HEK293 (cell line): ENCODE results near the gene RBP2.

Source experiments
- CTCF ChIA-PET: fragments of 350-600 bp; formaldehyde crosslinking; extraction: SDS; loops from one replicate; lab custom pipeline; 2021; ENCODE audit warnings: antibody characterized with exemption; lab: Yijun Ruan, JAX
- POLR2A ChIA-PET: fragments of 300-600 bp; formaldehyde crosslinking; extraction: SDS; loops from one replicate; lab custom pipeline; 2020; ENCODE audit warnings: antibody characterized with exemption, inconsistent platforms; lab: Yijun Ruan, JAX
- H3K27ac ChIP-seq: fragments of 200-500 bp; sonication (Bioruptor generic); 2 replicates; pipeline ENCODE4 v1.5.1; 2014; ENCODE audit warnings: low read depth, low read length, control low read depth, inconsistent platforms; ENCODE audit errors: extremely low read depth
- H3K36me3 ChIP-seq, 2 experiments: fragments of 200-500 bp in 1 of 2; sonication (Bioruptor generic) in 1 of 2; 1 replicate in 1 of 2; 2 replicates in 1 of 2; pipeline ENCODE4 v1.5.1; 2014 to 2017; ENCODE audit warnings: inconsistent platforms in 2 of 2, low read length in 2 of 2; ENCODE audit not compliant: control insufficient read depth in 2 of 2, insufficient read depth in 1 of 2
- H3K4me1 ChIP-seq: fragments of 200-500 bp; sonication (Bioruptor generic); 2 replicates; pipeline ENCODE4 v1.5.1; 2014; ENCODE audit warnings: mild to moderate bottlenecking, low read length, inconsistent platforms; ENCODE audit not compliant: control insufficient read depth, insufficient read depth
- H3K4me3 ChIP-seq: 2 replicates; pipeline ENCODE4 v1.5.1; 2011; ENCODE audit warnings: low read depth, mild to moderate bottlenecking, control low read depth, low read length, moderate library complexity
- H3K9me3 ChIP-seq: fragments of 200-500 bp; sonication (Bioruptor generic); 2 replicates; pipeline ENCODE4 v1.5.1; 2014; ENCODE audit warnings: low read depth, low read length, inconsistent platforms; ENCODE audit not compliant: control insufficient read depth, insufficient read depth
- BCL11A ChIP-seq: fragments of 450-650 bp; formaldehyde crosslinking; IDR thresholded peaks from 2 replicates; pipeline ENCODE4 v1.5.1; 2016; ENCODE audit warnings: low read depth, missing biosample characterization, missing genetic modification characterization
- FEZF1 ChIP-seq: fragments of 450-650 bp; formaldehyde crosslinking; IDR thresholded peaks from 2 replicates; pipeline ENCODE4 v1.5.1; 2016; ENCODE audit warnings: missing biosample characterization, missing genetic modification characterization
- SCRT1 ChIP-seq: fragments of 450-650 bp; formaldehyde crosslinking; IDR thresholded peaks from 2 replicates; pipeline ENCODE4 v1.5.1; 2016; ENCODE audit warnings: missing biosample characterization, missing genetic modification characterization, borderline replicate concordance
- ZBTB20 ChIP-seq: fragments of 450-650 bp; formaldehyde crosslinking; IDR thresholded peaks from 2 replicates; pipeline ENCODE4 v1.5.1; 2016; ENCODE audit warnings: missing biosample characterization, missing genetic modification characterization
- ZNF132 ChIP-seq: fragments of 450-650 bp; formaldehyde crosslinking; IDR thresholded peaks from 2 replicates; pipeline ENCODE4 v1.5.1; 2017; ENCODE audit warnings: missing biosample characterization, missing genetic modification characterization, borderline replicate concordance
- ZNF16 ChIP-seq: fragments of 450-650 bp; formaldehyde crosslinking; IDR thresholded peaks from 2 replicates; pipeline ENCODE4 v1.5.1; 2016; ENCODE audit warnings: low read depth, missing biosample characterization, missing genetic modification characterization
- ZNF174 ChIP-seq: fragments of 450-650 bp; formaldehyde crosslinking; IDR thresholded peaks from 2 replicates; pipeline ENCODE4 v1.5.0; 2017; ENCODE audit warnings: missing biosample characterization, mild to moderate bottlenecking, missing genetic modification characterization
- ZNF23 ChIP-seq: fragments of 450-650 bp; formaldehyde crosslinking; IDR thresholded peaks from 2 replicates; pipeline ENCODE4 v1.5.1; 2016; ENCODE audit warnings: missing biosample characterization, missing genetic modification characterization, borderline replicate concordance
- ZNF24 ChIP-seq: fragments of 450-650 bp; formaldehyde crosslinking; IDR thresholded peaks from 2 replicates; pipeline ENCODE4 v1.5.1; 2016; ENCODE audit warnings: missing biosample characterization, missing genetic modification characterization
- ZNF514 ChIP-seq: fragments of 450-650 bp; formaldehyde crosslinking; IDR thresholded peaks from 2 replicates; pipeline ENCODE4 v1.5.1; 2016; ENCODE audit warnings: missing biosample characterization, missing genetic modification characterization
- ZNF629 ChIP-seq: fragments of 450-650 bp; formaldehyde crosslinking; IDR thresholded peaks from 2 replicates; pipeline ENCODE4 v1.5.1; 2017; ENCODE audit warnings: missing biosample characterization, missing genetic modification characterization
- ZNF747 ChIP-seq: fragments of 450-650 bp; formaldehyde crosslinking; IDR thresholded peaks from 2 replicates; pipeline ENCODE4 v1.5.1; 2016; ENCODE audit warnings: missing biosample characterization, missing genetic modification characterization
- ZNF768 ChIP-seq: fragments of 450-650 bp; formaldehyde crosslinking; IDR thresholded peaks from 2 replicates; pipeline ENCODE4 v1.5.1; 2018; ENCODE audit warnings: missing biosample characterization, mild to moderate bottlenecking, missing genetic modification characterization
- ZNF791 ChIP-seq: fragments of 450-650 bp; formaldehyde crosslinking; IDR thresholded peaks from 2 replicates; pipeline ENCODE4 v1.5.1; 2016; ENCODE audit warnings: missing biosample characterization, missing genetic modification characterization
- ZNF792 ChIP-seq: fragments of 450-650 bp; formaldehyde crosslinking; IDR thresholded peaks from 2 replicates; pipeline ENCODE4 v1.5.1; 2016; ENCODE audit warnings: missing biosample characterization, missing genetic modification characterization
- TF ChIP-seq, protein P1 (sequence below): fragments of 450-650 bp; formaldehyde crosslinking; IDR thresholded peaks from 2 replicates; pipeline ENCODE4 v1.5.1; 2017; ENCODE audit warnings: missing biosample characterization, missing genetic modification characterization
- TF ChIP-seq, protein P2 (sequence below): fragments of 450-650 bp; formaldehyde crosslinking; IDR thresholded peaks from 2 replicates; pipeline ENCODE4 v1.5.1; 2016; ENCODE audit warnings: missing biosample characterization, missing genetic modification characterization
- TF ChIP-seq, protein P3 (sequence below): fragments of 450-650 bp; formaldehyde crosslinking; IDR thresholded peaks from 2 replicates; pipeline ENCODE4 v1.5.1; 2016; ENCODE audit warnings: missing biosample characterization, missing genetic modification characterization
- TF ChIP-seq, protein P4 (sequence below): fragments of 450-650 bp; formaldehyde crosslinking; IDR thresholded peaks from 2 replicates; pipeline ENCODE4 v1.5.1; 2016; ENCODE audit warnings: missing biosample characterization, missing genetic modification characterization
- TF ChIP-seq, protein P5 (sequence below): fragments of 450-650 bp; formaldehyde crosslinking; IDR thresholded peaks from 2 replicates; pipeline ENCODE4 v1.5.1; 2016; ENCODE audit warnings: missing biosample characterization, missing genetic modification characterization
- TF ChIP-seq, protein P6 (sequence below): fragments of 450-650 bp; formaldehyde crosslinking; IDR thresholded peaks from 2 replicates; pipeline ENCODE4 v1.5.1; 2016; ENCODE audit warnings: missing biosample characterization, missing genetic modification characterization
- TF ChIP-seq, protein P7 (sequence below): fragments of 450-650 bp; formaldehyde crosslinking; IDR thresholded peaks from 2 replicates; pipeline ENCODE4 v1.5.1; 2016; ENCODE audit warnings: missing biosample characterization, missing genetic modification characterization, borderline replicate concordance

Gene RBP2

DNA sequence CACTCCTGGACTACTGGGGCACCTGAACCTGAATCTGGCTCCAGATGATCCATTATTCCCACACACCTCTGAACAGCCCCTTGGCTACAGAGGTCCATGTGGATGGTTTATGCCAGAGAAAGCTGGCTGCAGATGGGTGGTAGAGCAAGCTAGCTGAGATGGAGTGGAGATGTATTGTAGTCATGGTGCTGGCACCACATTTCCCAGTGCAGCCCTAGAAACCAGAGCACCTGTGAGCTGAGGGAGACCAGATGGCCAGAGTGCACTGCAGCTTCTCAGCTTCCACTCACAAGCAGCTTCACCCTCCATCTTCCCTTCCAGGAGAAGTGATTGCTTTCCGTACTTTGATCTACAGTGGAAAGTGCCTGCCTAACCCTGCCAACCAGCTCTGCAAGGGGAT lies 33.3 kb upstream of the RBP2 start:
- no peaks in the 10 kb centered on the region for H3K36me3 ChIP-seq
- no peaks in the 10 kb centered on the region for H3K9me3 ChIP-seq
- H3K4me3 ChIP-seq: no peak overlapping the region
- no peaks in the 10 kb centered on the region for H3K4me1 ChIP-seq
- no peak overlapping the region for H3K27ac ChIP-seq
- ChIA-PET CTCF (no interaction called here), POLR2A (no interaction called here)
- TF ChIP-seq ZNF24 (tag by site-specific recombination) (no peak), ZNF747 (tag by site-specific recombination) (no peak), ZNF16 (tag by site-specific recombination) (no peak), ZNF132 (tag by site-specific recombination) (no peak), ZNF792 (tag by site-specific recombination) (no peak), SCRT1 (tag by site-specific recombination) (no peak), ZNF768 (tag by site-specific recombination) (no peak), ZNF514 (no peak)
- TF ChIP-seq, protein P1, sequence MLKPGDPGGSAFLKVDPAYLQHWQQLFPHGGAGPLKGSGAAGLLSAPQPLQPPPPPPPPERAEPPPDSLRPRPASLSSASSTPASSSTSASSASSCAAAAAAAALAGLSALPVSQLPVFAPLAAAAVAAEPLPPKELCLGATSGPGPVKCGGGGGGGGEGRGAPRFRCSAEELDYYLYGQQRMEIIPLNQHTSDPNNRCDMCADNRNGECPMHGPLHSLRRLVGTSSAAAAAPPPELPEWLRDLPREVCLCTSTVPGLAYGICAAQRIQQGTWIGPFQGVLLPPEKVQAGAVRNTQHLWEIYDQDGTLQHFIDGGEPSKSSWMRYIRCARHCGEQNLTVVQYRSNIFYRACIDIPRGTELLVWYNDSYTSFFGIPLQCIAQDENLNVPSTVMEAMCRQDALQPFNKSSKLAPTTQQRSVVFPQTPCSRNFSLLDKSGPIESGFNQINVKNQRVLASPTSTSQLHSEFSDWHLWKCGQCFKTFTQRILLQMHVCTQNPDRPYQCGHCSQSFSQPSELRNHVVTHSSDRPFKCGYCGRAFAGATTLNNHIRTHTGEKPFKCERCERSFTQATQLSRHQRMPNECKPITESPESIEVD (tag by site-specific recombination): no peak
- TF ChIP-seq, protein P2, sequence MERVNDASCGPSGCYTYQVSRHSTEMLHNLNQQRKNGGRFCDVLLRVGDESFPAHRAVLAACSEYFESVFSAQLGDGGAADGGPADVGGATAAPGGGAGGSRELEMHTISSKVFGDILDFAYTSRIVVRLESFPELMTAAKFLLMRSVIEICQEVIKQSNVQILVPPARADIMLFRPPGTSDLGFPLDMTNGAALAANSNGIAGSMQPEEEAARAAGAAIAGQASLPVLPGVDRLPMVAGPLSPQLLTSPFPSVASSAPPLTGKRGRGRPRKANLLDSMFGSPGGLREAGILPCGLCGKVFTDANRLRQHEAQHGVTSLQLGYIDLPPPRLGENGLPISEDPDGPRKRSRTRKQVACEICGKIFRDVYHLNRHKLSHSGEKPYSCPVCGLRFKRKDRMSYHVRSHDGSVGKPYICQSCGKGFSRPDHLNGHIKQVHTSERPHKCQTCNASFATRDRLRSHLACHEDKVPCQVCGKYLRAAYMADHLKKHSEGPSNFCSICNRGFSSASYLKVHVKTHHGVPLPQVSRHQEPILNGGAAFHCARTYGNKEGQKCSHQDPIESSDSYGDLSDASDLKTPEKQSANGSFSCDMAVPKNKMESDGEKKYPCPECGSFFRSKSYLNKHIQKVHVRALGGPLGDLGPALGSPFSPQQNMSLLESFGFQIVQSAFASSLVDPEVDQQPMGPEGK (tag by site-specific recombination): no peak
- TF ChIP-seq, protein P3, sequence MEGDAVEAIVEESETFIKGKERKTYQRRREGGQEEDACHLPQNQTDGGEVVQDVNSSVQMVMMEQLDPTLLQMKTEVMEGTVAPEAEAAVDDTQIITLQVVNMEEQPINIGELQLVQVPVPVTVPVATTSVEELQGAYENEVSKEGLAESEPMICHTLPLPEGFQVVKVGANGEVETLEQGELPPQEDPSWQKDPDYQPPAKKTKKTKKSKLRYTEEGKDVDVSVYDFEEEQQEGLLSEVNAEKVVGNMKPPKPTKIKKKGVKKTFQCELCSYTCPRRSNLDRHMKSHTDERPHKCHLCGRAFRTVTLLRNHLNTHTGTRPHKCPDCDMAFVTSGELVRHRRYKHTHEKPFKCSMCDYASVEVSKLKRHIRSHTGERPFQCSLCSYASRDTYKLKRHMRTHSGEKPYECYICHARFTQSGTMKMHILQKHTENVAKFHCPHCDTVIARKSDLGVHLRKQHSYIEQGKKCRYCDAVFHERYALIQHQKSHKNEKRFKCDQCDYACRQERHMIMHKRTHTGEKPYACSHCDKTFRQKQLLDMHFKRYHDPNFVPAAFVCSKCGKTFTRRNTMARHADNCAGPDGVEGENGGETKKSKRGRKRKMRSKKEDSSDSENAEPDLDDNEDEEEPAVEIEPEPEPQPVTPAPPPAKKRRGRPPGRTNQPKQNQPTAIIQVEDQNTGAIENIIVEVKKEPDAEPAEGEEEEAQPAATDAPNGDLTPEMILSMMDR: no peak
- TF ChIP-seq, all 188 proteins: peak for 0

DNA sequence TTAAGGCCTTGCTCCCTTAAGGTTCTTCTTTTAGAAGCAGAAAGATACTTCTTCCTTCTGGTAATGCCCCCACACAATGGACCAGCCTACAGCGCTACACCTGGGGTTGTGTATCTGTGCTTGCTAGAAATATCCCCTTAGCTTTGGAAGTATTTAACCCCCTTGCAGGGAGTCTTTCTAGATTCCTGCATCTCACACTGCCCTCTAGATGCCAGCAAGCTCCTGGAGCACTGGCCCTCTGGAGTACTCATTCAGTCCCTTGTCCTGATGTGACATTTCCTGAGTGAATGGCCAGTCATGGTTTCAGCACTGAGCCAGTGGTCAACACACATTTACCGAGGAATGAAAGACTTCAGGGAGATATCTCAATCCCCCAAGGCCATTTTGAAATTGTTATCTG lies 30.4 kb upstream of the RBP2 start:
- Histone ChIP-seq H3K4me1 (no peaks in the 10 kb centered on the region), H3K9me3 (no peaks in the 10 kb centered on the region), H3K36me3 (no peaks in the 10 kb centered on the region), H3K27ac (no peak overlapping the region), H3K4me3 (no peak overlapping the region)
- ChIA-PET POLR2A (no interaction called here), CTCF (no interaction called here)
- TF ChIP-seq FEZF1: no peak
- TF ChIP-seq ZBTB20 (tag by site-specific recombination): no peak
- no peak for TF ChIP-seq BCL11A (tag by site-specific recombination)
- TF ChIP-seq, protein P4, sequence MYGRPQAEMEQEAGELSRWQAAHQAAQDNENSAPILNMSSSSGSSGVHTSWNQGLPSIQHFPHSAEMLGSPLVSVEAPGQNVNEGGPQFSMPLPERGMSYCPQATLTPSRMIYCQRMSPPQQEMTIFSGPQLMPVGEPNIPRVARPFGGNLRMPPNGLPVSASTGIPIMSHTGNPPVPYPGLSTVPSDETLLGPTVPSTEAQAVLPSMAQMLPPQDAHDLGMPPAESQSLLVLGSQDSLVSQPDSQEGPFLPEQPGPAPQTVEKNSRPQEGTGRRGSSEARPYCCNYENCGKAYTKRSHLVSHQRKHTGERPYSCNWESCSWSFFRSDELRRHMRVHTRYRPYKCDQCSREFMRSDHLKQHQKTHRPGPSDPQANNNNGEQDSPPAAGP (tag by site-specific recombination): no peak
- no peak for TF ChIP-seq ZNF23 (tag by site-specific recombination)
- TF ChIP-seq, protein P5, sequence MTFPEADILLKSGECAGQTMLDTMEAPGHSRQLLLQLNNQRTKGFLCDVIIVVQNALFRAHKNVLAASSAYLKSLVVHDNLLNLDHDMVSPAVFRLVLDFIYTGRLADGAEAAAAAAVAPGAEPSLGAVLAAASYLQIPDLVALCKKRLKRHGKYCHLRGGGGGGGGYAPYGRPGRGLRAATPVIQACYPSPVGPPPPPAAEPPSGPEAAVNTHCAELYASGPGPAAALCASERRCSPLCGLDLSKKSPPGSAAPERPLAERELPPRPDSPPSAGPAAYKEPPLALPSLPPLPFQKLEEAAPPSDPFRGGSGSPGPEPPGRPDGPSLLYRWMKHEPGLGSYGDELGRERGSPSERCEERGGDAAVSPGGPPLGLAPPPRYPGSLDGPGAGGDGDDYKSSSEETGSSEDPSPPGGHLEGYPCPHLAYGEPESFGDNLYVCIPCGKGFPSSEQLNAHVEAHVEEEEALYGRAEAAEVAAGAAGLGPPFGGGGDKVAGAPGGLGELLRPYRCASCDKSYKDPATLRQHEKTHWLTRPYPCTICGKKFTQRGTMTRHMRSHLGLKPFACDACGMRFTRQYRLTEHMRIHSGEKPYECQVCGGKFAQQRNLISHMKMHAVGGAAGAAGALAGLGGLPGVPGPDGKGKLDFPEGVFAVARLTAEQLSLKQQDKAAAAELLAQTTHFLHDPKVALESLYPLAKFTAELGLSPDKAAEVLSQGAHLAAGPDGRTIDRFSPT (tag by site-specific recombination): no peak
- no peak for TF ChIP-seq ZNF791
- TF ChIP-seq ZNF629 (tag by site-specific recombination): no peak
- TF ChIP-seq ZNF174: no peak
- TF ChIP-seq, protein P6, sequence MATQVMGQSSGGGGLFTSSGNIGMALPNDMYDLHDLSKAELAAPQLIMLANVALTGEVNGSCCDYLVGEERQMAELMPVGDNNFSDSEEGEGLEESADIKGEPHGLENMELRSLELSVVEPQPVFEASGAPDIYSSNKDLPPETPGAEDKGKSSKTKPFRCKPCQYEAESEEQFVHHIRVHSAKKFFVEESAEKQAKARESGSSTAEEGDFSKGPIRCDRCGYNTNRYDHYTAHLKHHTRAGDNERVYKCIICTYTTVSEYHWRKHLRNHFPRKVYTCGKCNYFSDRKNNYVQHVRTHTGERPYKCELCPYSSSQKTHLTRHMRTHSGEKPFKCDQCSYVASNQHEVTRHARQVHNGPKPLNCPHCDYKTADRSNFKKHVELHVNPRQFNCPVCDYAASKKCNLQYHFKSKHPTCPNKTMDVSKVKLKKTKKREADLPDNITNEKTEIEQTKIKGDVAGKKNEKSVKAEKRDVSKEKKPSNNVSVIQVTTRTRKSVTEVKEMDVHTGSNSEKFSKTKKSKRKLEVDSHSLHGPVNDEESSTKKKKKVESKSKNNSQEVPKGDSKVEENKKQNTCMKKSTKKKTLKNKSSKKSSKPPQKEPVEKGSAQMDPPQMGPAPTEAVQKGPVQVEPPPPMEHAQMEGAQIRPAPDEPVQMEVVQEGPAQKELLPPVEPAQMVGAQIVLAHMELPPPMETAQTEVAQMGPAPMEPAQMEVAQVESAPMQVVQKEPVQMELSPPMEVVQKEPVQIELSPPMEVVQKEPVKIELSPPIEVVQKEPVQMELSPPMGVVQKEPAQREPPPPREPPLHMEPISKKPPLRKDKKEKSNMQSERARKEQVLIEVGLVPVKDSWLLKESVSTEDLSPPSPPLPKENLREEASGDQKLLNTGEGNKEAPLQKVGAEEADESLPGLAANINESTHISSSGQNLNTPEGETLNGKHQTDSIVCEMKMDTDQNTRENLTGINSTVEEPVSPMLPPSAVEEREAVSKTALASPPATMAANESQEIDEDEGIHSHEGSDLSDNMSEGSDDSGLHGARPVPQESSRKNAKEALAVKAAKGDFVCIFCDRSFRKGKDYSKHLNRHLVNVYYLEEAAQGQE (tag by site-specific recombination): no peak
- TF ChIP-seq, protein P7, sequence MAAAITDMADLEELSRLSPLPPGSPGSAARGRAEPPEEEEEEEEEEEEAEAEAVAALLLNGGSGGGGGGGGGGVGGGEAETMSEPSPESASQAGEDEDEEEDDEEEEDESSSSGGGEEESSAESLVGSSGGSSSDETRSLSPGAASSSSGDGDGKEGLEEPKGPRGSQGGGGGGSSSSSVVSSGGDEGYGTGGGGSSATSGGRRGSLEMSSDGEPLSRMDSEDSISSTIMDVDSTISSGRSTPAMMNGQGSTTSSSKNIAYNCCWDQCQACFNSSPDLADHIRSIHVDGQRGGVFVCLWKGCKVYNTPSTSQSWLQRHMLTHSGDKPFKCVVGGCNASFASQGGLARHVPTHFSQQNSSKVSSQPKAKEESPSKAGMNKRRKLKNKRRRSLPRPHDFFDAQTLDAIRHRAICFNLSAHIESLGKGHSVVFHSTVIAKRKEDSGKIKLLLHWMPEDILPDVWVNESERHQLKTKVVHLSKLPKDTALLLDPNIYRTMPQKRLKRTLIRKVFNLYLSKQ (tag by site-specific recombination): no peak
